Mammary epithelial cell (primary cell): ENCODE measurements around the gene DBNDD1.

Experiments
- CTCF ChIP-seq, 2 donors: IDR thresholded peaks in 1 of 2; conservative IDR thresholded peaks in 1 of 2; 2 replicates each; pipeline ENCODE4 v1.5.1; 2011 to 2012; ENCODE audit warnings: inconsistent platforms in 2 of 2, low read length in 2 of 2, mild to moderate bottlenecking in 2 of 2, control low read depth in 1 of 2, low read depth in 1 of 2; ENCODE audit not compliant: insufficient read depth in 1 of 2; ENCODE audit errors: extremely low read depth in 1 of 2
- EZH2 ChIP-seq: IDR thresholded peaks from 2 replicates; pipeline ENCODE4 v1.6.1; 2012; ENCODE audit warnings: low read length, inconsistent platforms, borderline replicate concordance

- TF ChIP-seq CTCF (conservative IDR thresholded peaks at IDR 0.05 in 1 of 2, IDR thresholded peaks at IDR 0.05 in 1 of 2; ENCODE audit: extremely low read depth in 1 of 2, insufficient read depth in 1 of 2, low read depth in 1 of 2, low read length in 2 of 2) (no peak), EZH2 (no peak)
These were observed 6.1 kb downstream of the DBNDD1 start for GRCh38 chr16:90012991-90013745.
